Activated CD4-positive, alpha-beta T cell treated with anti-CD3 and anti-CD28 coated beads, Interleukin-2, amount 10 ng/mL, durations not matched to agents 24 days and 14 days (primary cell): ENCODE measurements around the gene RP9. TPM values are rescaled to one million over a fixed set of nuclear protein-coding genes. Genes with fewer than 3 reads are reported as not detected.

Source experiments
- DNase-seq: peaks from one replicate; pipeline ENCODE4 v3.0.0; 2022
- H3K27ac Mint-ChIP-seq: one replicate; pipeline ENCODE4 v1.8.0; 2022; ENCODE audit warnings: mild to moderate bottlenecking, mixed read lengths
- H3K27me3 Mint-ChIP-seq: one replicate; pipeline ENCODE4 v1.8.0; 2022; ENCODE audit warnings: mixed read lengths
- H3K36me3 Mint-ChIP-seq: one replicate; pipeline ENCODE4 v1.8.0; 2022; ENCODE audit warnings: low read depth, mild to moderate bottlenecking, mixed read lengths
- H3K4me1 Mint-ChIP-seq: one replicate; pipeline ENCODE4 v1.8.0; 2021; ENCODE audit warnings: mixed read lengths
- H3K4me3 Mint-ChIP-seq: one replicate; pipeline ENCODE4 v1.8.0; 2022; ENCODE audit warnings: mild to moderate bottlenecking, moderate library complexity, mixed read lengths
- H3K9me3 Mint-ChIP-seq: one replicate; pipeline ENCODE4 v1.8.0; 2021; ENCODE audit warnings: mixed read lengths
- intact Hi-C: fragments of 100-400 bp; cut with micrococcal nuclease; formaldehyde crosslinking; loops from one replicate; pipeline ENCODE4 v1.15.1; 2023
- total RNA-seq: library from RNA; stranded (reverse); gene quantifications from 2 replicates; pipeline ENCODE4 v1.2.3, GENCODE V29; 2022

The RP9 gene, protein sequence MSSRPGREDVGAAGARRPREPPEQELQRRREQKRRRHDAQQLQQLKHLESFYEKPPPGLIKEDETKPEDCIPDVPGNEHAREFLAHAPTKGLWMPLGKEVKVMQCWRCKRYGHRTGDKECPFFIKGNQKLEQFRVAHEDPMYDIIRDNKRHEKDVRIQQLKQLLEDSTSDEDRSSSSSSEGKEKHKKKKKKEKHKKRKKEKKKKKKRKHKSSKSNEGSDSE
- 23.2 and 25.1 TPM in 2 replicates for total RNA-seq

DNA sequence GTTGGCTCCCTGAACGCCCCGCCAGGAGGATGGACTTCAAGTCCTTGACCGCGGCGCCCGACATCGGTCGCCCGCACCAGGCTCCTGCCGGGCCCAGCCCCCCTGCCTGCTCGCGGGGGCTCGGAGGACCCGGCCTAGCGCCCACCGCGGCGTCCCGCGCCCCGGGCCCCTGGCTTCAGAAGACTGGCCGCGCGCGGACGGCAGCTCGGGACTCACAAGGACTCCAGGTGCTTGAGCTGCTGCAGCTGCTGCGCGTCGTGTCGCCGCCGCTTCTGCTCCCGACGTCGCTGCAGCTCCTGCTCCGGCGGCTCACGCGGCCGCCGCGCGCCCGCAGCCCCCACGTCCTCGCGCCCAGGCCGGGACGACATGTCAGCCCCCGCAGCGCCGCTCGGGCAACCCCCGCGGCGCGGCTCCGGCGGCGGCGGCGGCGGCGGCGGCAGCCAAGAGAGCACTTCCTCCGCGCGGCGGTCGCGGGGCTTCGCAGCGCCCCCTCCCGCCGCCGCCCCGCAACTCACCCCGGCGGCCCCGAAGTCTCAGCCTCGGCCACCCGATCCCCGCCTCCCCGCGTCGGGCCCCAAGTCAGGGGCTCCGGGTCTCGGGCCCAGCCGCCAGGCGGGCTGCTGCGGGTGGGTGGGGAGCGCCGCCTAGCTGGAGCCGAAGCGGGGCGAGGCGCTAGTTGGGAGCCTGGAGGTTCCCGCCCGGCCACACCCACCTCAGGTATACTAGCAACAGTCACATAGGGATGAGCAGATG, at the start of gene RP9:
Gene RP9 (minus strand): TSS at position 400 of the 753 bp plus-strand sequence. CDS start 32 bp downstream, at position 368.
- Mint-ChIP-seq H3K36me3 (no peaks in the 10 kb centered on the region), H3K4me1 (peaks cover 25% of the 10 kb centered on the region), H3K9me3 (no peaks in the 10 kb centered on the region), H3K4me3 (peak within 1 kb of the TSS; percentile 97), H3K27me3 (peaks cover 28% of the 10 kb centered on the region), H3K27ac (peak within 1 kb of the TSS; percentile 84)
- peak; percentile 94 for DNase-seq
- intact Hi-C loops: loop anchor here (1.0 to 5.0 kb wide), 8 partner anchors 20 to 618 kb away; partner anchors contain the start of genes BBS9, FKBP9 and LSM5

- Mint-ChIP-seq H3K27ac (no peak overlapping the region), H3K27me3 (no peaks in the 10 kb centered on the region), H3K36me3 (no peaks in the 10 kb centered on the region), H3K9me3 (peaks cover 6% of the 10 kb centered on the region), H3K4me1 (no peaks in the 10 kb centered on the region), H3K4me3 (no peak overlapping the region)
- no peak for DNase-seq
- intact Hi-C loops: no loop called here
Measured at GRCh38 chr7:33157781-33158180, 48.6 kb upstream of the RP9 start.

DNA sequence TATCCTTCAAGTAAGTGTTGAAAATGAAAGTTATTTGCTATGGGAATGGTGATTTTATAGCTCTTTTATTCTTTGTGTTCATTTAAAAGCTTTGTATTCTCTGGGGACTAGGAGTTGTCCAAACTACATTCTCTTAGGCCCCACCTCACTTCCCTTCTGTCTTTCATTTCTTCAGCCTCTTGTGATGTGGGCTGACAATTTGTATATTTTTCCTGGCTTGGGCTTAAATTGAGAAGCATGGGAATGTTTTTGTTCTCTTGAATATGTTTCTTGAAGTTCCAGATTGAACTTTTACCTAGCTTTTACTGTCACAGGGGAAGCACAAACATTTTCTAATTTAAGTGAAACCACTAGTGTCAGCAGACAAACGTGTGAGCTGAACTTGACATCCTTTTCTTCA, 48.1 kb upstream of the RP9 start:
- Mint-ChIP-seq H3K27ac (no peak overlapping the region), H3K4me3 (no peak overlapping the region), H3K27me3 (no peaks in the 10 kb centered on the region), H3K9me3 (peaks cover under 1% of the 10 kb centered on the region), H3K36me3 (no peaks in the 10 kb centered on the region), H3K4me1 (no peaks in the 10 kb centered on the region)
- intact Hi-C loops: no loop called here
- no peak for DNase-seq

DNA sequence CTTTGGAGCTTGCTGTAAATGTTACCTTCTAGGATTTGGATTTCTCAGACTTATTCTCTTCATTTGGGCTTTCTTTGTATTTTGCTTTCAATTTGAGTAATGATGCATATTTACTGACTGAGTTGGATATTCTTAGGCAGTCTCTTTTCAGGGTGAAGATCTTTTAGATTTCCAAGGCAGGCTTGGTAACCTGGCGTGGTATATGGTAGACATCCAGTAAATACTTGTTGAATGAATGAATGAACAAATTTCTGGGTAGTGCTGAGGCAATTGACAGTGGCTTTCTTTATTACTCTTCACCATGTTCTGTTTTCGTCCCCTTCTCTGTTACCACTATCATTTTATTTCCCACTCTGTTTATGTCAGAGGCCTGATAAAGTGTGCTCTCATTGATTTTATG, 47.2 kb upstream of the RP9 start:
- intact Hi-C loops: no loop called here
- H3K4me3 Mint-ChIP-seq: no peak overlapping the region
- no peak for DNase-seq
- no peaks in the 10 kb centered on the region for H3K9me3 Mint-ChIP-seq
- H3K4me1 Mint-ChIP-seq: no peaks in the 10 kb centered on the region
- H3K27me3 Mint-ChIP-seq: no peaks in the 10 kb centered on the region
- H3K36me3 Mint-ChIP-seq: no peaks in the 10 kb centered on the region
- H3K27ac Mint-ChIP-seq: no peak overlapping the region

DNA sequence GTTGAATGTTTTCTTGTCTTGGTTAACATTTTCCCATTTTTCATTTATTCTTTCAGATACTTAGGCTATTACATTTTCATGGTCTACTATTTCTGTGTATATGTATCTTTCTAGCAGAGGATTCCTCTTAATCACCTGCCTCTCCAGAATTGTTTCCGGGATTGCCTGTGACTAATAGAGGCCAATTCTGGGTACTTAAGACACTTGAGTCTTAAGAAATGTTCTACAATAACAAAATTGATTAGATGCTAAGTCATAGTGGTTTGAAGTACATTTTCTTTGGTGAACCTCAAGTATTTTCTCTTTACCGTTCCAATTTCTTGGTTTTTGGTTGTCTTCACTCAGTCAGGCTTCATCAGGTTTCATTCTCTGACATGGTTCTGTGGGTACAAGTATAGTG, 46.6 kb upstream of the RP9 start:
- Mint-ChIP-seq H3K36me3 (no peaks in the 10 kb centered on the region), H3K27me3 (no peaks in the 10 kb centered on the region), H3K27ac (no peak overlapping the region), H3K4me3 (no peak overlapping the region), H3K4me1 (no peaks in the 10 kb centered on the region), H3K9me3 (no peaks in the 10 kb centered on the region)
- DNase-seq: peak; percentile 3
- intact Hi-C loops: no loop called here

GRCh38 chr7:33152087-33152486, 42.9 kb upstream of the RP9 start:
- intact Hi-C loops: no loop called here
- no peaks in the 10 kb centered on the region for H3K4me1 Mint-ChIP-seq
- DNase-seq: peak; percentile 16
- H3K9me3 Mint-ChIP-seq: no peaks in the 10 kb centered on the region
- H3K36me3 Mint-ChIP-seq: no peaks in the 10 kb centered on the region
- no peak overlapping the region for H3K27ac Mint-ChIP-seq
- H3K4me3 Mint-ChIP-seq: no peak overlapping the region
- H3K27me3 Mint-ChIP-seq: no peaks in the 10 kb centered on the region

DNA sequence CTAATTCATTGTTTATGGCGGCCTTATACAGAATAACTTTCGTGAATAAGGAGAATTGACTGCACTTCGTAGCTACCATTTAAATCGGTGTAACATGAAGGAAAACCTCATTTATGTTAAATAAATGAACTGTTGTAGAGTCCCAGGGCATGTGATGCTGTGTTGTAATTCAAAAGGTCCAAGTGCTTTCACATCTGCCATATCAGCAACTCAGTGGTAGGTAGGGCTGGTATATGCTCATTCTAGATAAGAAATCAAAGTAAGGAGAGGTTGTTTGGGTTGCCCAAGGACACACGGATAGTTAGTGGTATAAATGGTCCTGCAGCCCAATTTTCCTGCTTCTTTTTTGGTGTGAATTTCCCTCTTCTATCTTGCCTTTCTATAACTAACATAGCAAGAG, 36.0 kb upstream of the RP9 start:
- Mint-ChIP-seq H3K9me3 (peaks cover 4% of the 10 kb centered on the region), H3K36me3 (peaks cover 3% of the 10 kb centered on the region), H3K27me3 (no peaks in the 10 kb centered on the region), H3K4me3 (no peak overlapping the region), H3K27ac (no peak overlapping the region), H3K4me1 (peaks cover 2% of the 10 kb centered on the region)
- no peak for DNase-seq
- intact Hi-C loops: no loop called here

- Mint-ChIP-seq H3K27me3 (no peaks in the 10 kb centered on the region), H3K4me3 (no peak overlapping the region), H3K36me3 (peaks cover 3% of the 10 kb centered on the region), H3K27ac (no peak overlapping the region), H3K4me1 (peaks cover 2% of the 10 kb centered on the region), H3K9me3 (peaks cover 4% of the 10 kb centered on the region)
- intact Hi-C loops: no loop called here
- DNase-seq: no peak
Measured at GRCh38 chr7:33143996-33144718, 35.0 kb upstream of the RP9 start.

DNA sequence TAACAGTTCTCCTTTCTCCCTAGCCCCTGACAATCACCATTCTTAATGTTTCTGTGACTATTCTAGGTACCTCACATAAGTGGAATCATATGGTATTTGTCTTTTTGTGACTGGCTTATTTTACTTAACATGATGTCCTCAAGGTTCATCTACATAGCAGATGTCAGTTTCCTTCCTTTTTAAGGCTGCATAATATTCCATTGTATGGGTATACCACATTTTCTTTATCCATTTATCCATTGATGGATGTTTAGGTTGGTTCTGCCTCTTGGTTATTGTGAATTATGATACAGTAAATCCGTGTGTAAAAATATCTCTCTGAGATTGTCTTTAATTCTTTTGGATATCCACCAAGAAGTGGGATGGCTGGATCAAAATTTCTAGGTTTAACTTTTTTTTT, 33.4 kb upstream of the RP9 start:
- DNase-seq: no peak
- Mint-ChIP-seq H3K27me3 (no peaks in the 10 kb centered on the region), H3K9me3 (peaks cover 4% of the 10 kb centered on the region), H3K36me3 (peaks cover 3% of the 10 kb centered on the region), H3K4me3 (no peak overlapping the region), H3K27ac (no peak overlapping the region), H3K4me1 (peaks cover 2% of the 10 kb centered on the region)
- intact Hi-C loops: no loop called here

- no peak for DNase-seq
- no peaks in the 10 kb centered on the region for H3K27me3 Mint-ChIP-seq
- no peak overlapping the region for H3K27ac Mint-ChIP-seq
- H3K4me3 Mint-ChIP-seq: no peak overlapping the region
- no peaks in the 10 kb centered on the region for H3K4me1 Mint-ChIP-seq
- peaks cover 8% of the 10 kb centered on the region for H3K9me3 Mint-ChIP-seq
- no peaks in the 10 kb centered on the region for H3K36me3 Mint-ChIP-seq
- intact Hi-C loops: no loop called here
Measured at GRCh38 chr7:33137103-33137502, 27.9 kb upstream of the RP9 start.

- peak; percentile 72 for DNase-seq
- peak overlapping the region; percentile 91 for H3K27ac Mint-ChIP-seq
- H3K4me1 Mint-ChIP-seq: peaks cover 15% of the 10 kb centered on the region
Measured at GRCh38 chr7:33130184-33130583, 21.0 kb upstream of the RP9 start.

GRCh38 chr7:33129806-33130153, 20.6 kb upstream of the RP9 start:
- intact Hi-C loops: loop anchor here (1.0 to 2.0 kb wide), 4 partner anchors 20 to 639 kb away; partner anchors contain the start of genes LSM5, NT5C3A and RP9
- Mint-ChIP-seq H3K36me3 (no peaks in the 10 kb centered on the region), H3K27ac (peak overlapping the region; percentile 91)

More at GRCh38 chr7:33130184-33130583, 21.0 kb upstream of the RP9 start:
- Mint-ChIP-seq H3K36me3 (no peaks in the 10 kb centered on the region), H3K9me3 (peaks cover under 1% of the 10 kb centered on the region), H3K4me3 (peak overlapping the region; percentile 98), H3K27me3 (peaks cover 5% of the 10 kb centered on the region)
- intact Hi-C loops: no loop called here

DNA sequence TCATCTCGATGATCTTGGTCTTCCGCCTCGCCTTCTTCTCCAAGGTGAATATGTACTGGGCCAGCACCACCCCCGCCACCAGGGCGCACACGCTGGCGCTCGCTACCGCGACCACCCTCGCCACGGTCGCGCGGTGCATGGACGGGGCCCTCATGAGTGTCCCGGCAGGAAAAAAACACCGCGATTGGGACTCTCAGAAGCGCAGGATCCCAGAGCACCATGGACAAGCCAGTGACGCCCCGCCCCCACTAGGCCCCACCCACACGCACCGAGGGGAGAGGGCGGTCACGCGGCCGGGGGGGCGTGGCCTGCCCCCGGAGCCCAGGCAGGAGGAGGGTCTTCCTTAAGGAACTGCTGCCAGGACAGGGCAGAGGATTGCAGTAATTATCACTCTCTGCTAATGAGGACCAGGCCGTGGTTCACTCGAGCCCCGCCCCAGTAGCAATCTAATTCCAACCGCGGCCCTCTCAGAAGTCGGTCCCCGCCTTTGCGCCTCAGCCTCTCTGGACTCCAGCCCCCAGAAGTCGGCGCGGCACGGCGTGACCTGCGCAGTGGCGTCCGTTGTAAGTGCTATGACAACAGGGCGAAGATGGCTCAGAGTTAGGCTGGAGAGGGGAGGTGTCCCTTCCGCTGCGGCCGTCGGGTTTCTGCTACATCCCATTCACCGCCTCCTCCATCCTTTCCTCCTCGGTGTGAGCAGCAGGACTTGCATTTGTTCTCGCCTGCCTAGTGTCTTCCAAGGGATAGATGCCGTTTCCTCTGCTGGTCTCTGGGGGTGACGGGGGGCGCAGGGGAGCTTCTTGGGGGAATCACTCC, 20.0 kb upstream of the RP9 start, which contains the start of gene BBS9:
Gene BBS9 (plus strand): TSS at position 575 of the 816 bp plus-strand sequence. CDS start 16,689 bp downstream, outside the sequence.
- Mint-ChIP-seq H3K4me3 (peak within 1 kb of the TSS; percentile 98), H3K36me3 (no peaks in the 10 kb centered on the region), H3K27ac (peak within 1 kb of the TSS; percentile 91), H3K9me3 (no peaks in the 10 kb centered on the region), H3K4me1 (peaks cover 15% of the 10 kb centered on the region), H3K27me3 (peaks cover 5% of the 10 kb centered on the region)
- DNase-seq: peak; percentile 97
- intact Hi-C loops: loop anchor here (1.0 to 2.0 kb wide), 4 partner anchors 20 to 638 kb away; partner anchors contain the start of genes LSM5, NT5C3A and RP9

More at GRCh38 chr7:33129806-33130153, 20.6 kb upstream of the RP9 start:
- Mint-ChIP-seq H3K4me1 (peaks cover 15% of the 10 kb centered on the region), H3K9me3 (no peaks in the 10 kb centered on the region), H3K4me3 (peak overlapping the region; percentile 98), H3K27me3 (peaks cover 5% of the 10 kb centered on the region)
- DNase-seq: no peak
